ENCODE results near the gene DERL2. TPM values are rescaled to one million over a fixed set of nuclear protein-coding genes. Genes with fewer than 3 reads are reported as not detected.
A peak's percentile ranks its signal among the peaks of the same experiment; 100 is the strongest.

DERL2 gene
- total RNA-seq, 1 donor from 2014 or later, result 83.4 TPM

- no peak for DNase-seq (ENCODE audit: low spot score)
- Mint-ChIP-seq H3K27ac (ENCODE audit: unreplicated experiment) (no peak overlapping the region), H3K9me3 (ENCODE audit: unreplicated experiment) (no peaks in the 10 kb centered on the region), H3K27me3 (ENCODE audit: unreplicated experiment) (peaks cover 11% of the 10 kb centered on the region), H3K36me3 (ENCODE audit: low read depth, unreplicated experiment) (peaks cover 12% of the 10 kb centered on the region), H3K4me1 (ENCODE audit: unreplicated experiment) (peaks cover 13% of the 10 kb centered on the region), H3K4me3 (ENCODE audit: unreplicated experiment) (peak overlapping the region; percentile 50)
- TF ChIP-seq CTCF (IDR thresholded peaks at IDR 0.05; ENCODE audit: unreplicated experiment), result no peak
Measured at GRCh38 chr17:5502552-5502951, 16.6 kb upstream of the DERL2 start.

GRCh38 chr17:5501685-5502084 lies 15.7 kb upstream of the DERL2 start:
- Mint-ChIP-seq H3K27ac (ENCODE audit: unreplicated experiment) (peak overlapping the region; percentile 15), H3K27me3 (ENCODE audit: unreplicated experiment) (peaks cover 10% of the 10 kb centered on the region), H3K9me3 (ENCODE audit: unreplicated experiment) (no peaks in the 10 kb centered on the region), H3K4me3 (ENCODE audit: unreplicated experiment) (peak overlapping the region; percentile 68), H3K36me3 (ENCODE audit: low read depth, unreplicated experiment) (peaks cover 12% of the 10 kb centered on the region), H3K4me1 (ENCODE audit: unreplicated experiment) (peaks cover 13% of the 10 kb centered on the region)
- DNase-seq (ENCODE audit: low spot score), result no peak
- no peak for TF ChIP-seq CTCF (IDR thresholded peaks at IDR 0.05; ENCODE audit: unreplicated experiment)

- Mint-ChIP-seq H3K27ac (ENCODE audit: unreplicated experiment) (no peak overlapping the region), H3K9me3 (ENCODE audit: unreplicated experiment) (no peaks in the 10 kb centered on the region), H3K4me1 (ENCODE audit: unreplicated experiment) (peaks cover 13% of the 10 kb centered on the region), H3K27me3 (ENCODE audit: unreplicated experiment) (peaks cover 10% of the 10 kb centered on the region), H3K4me3 (ENCODE audit: unreplicated experiment) (peak overlapping the region; percentile 92), H3K36me3 (ENCODE audit: low read depth, unreplicated experiment) (peaks cover 12% of the 10 kb centered on the region)
- no peak for TF ChIP-seq CTCF (IDR thresholded peaks at IDR 0.05; ENCODE audit: unreplicated experiment)
- peak; percentile 93 for DNase-seq (ENCODE audit: low spot score)
Measured at GRCh38 chr17:5500589-5501391, 14.8 kb upstream of the DERL2 start.

- H3K27ac Mint-ChIP-seq (ENCODE audit: unreplicated experiment), result no peak overlapping the region
- H3K4me1 Mint-ChIP-seq (ENCODE audit: unreplicated experiment), result peaks cover 13% of the 10 kb centered on the region
- H3K9me3 Mint-ChIP-seq (ENCODE audit: unreplicated experiment), result no peaks in the 10 kb centered on the region
- DNase-seq (ENCODE audit: low spot score), result no peak
- no peak for TF ChIP-seq CTCF (IDR thresholded peaks at IDR 0.05; ENCODE audit: unreplicated experiment)
- peaks cover 10% of the 10 kb centered on the region for H3K27me3 Mint-ChIP-seq (ENCODE audit: unreplicated experiment)
- peak overlapping the region; percentile 92 for H3K4me3 Mint-ChIP-seq (ENCODE audit: unreplicated experiment)
- H3K36me3 Mint-ChIP-seq (ENCODE audit: low read depth, unreplicated experiment), result peaks cover 12% of the 10 kb centered on the region
Measured at GRCh38 chr17:5500247-5500588, 14.2 kb upstream of the DERL2 start.

GRCh38 chr17:5499476-5500231 lies 13.7 kb upstream of the DERL2 start:
- Mint-ChIP-seq H3K4me3 (ENCODE audit: unreplicated experiment) (no peak overlapping the region), H3K27me3 (ENCODE audit: unreplicated experiment) (peaks cover 10% of the 10 kb centered on the region)
- peak; percentile 28 for DNase-seq (ENCODE audit: low spot score)

More at GRCh38 chr17:5499476-5500231, 13.7 kb upstream of the DERL2 start:
- H3K27ac Mint-ChIP-seq (ENCODE audit: unreplicated experiment), result no peak overlapping the region
- TF ChIP-seq CTCF (IDR thresholded peaks at IDR 0.05; ENCODE audit: unreplicated experiment), result no peak
- H3K4me1 Mint-ChIP-seq (ENCODE audit: unreplicated experiment), result peaks cover 13% of the 10 kb centered on the region
- H3K36me3 Mint-ChIP-seq (ENCODE audit: low read depth, unreplicated experiment), result peaks cover 12% of the 10 kb centered on the region
- H3K9me3 Mint-ChIP-seq (ENCODE audit: unreplicated experiment), result no peaks in the 10 kb centered on the region
